SK-N-MC (cell line): ENCODE measurements around the gene ZNF804B.

Source experiments
- EZH2 ChIP-seq: fragments of 200-600 bp; sonication (generic); IDR thresholded peaks from one replicate; pipeline ENCODE4 v1.6.1; 2017; ENCODE audit warnings: antibody characterized with exemption
- POLR2AphosphoS5 ChIP-seq: IDR thresholded peaks from 2 replicates; pipeline ENCODE4 v1.6.1; 2012; ENCODE audit warnings: mild to moderate bottlenecking, low read depth, low read length, borderline replicate concordance

DNA sequence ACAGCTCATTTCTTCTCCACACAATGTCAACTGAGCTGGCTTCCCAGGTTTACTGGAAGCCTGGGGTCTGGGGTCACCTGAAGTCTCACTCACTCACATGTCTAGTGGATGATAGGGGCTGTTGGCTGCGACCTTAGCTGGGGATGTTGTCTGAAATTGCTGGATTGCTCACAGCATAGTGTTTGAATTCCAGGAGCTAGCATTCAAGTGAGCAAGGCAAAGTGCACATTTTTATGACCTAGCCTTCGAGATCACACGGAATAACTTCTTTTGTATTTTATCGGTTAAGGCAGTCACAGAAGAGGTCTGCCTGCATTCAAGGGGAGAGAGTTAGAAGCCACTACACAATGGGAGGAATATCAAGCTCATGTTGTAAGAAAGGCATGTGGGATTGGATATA is 32.4 kb downstream of the ZNF804B start:
- no peak for TF ChIP-seq EZH2
- no peak for TF ChIP-seq POLR2AphosphoS5
